ENCODE results near the gene TAS2R38. TPM values are rescaled to one million over a fixed set of nuclear protein-coding genes. Genes with fewer than 3 reads are reported as not detected.

The TAS2R38 gene
- total RNA-seq (2022) = not detected in 2 replicates
- not detected for Bru-seq, nascent RNA
- not detected for BruChase-seq, experiment 1, labeled RNA remaining after a 6-hour chase
- not detected for BruChase-seq, experiment 2, labeled RNA remaining after a 2-hour chase
- long read RNA-seq = 0 reads

GRCh38 chr7:141973673-141974072, at the start of gene TAS2R38:
Gene TAS2R38, minus strand, starts transcription at chr7:141973773. Its CDS starts 84 bp downstream, at chr7:141973689.
- no peak for DNase-seq (ENCODE audit: unreplicated experiment)
- H3K4me1 Mint-ChIP-seq (ENCODE audit: insufficient read depth, unreplicated experiment) = no peaks in the 10 kb centered on the region
- no peaks in the 10 kb centered on the region for H3K9me3 Mint-ChIP-seq (ENCODE audit: unreplicated experiment)
- H3K4me3 Mint-ChIP-seq (ENCODE audit: unreplicated experiment) = no peak within 1 kb of the TSS
- H3K27me3 Mint-ChIP-seq (ENCODE audit: insufficient read depth, unreplicated experiment) = no peaks in the 10 kb centered on the region
- no peak for TF ChIP-seq CTCF (IDR thresholded peaks at IDR 0.05; ENCODE audit: unreplicated experiment)
- ChIA-PET CTCF (interaction anchor here (0.6 to 5.8 kb wide), 14 partner anchors 7 to 329 kb away, joined by 3 to 108 read pairs (median 39); no protein-coding TSS in a partner anchor), POLR2A (no interaction called here)
- H3K36me3 Mint-ChIP-seq (ENCODE audit: insufficient read depth, unreplicated experiment) = no peaks in the 10 kb centered on the region
- no TSS peak for BruUV-seq (replicated peaks)
- H3K27ac Mint-ChIP-seq (ENCODE audit: low read depth, unreplicated experiment) = no peak within 1 kb of the TSS
- intact Hi-C loops (cut with micrococcal nuclease) = no loop called here

GRCh38 chr7:142018154-142018553, 44.6 kb upstream of the TAS2R38 start:
- ChIA-PET POLR2A (no interaction called here), CTCF (interaction anchor here (0.7 to 7.2 kb wide), 2 partner anchors 13 to 42 kb away, joined by 3 to 68 read pairs; partner anchors contain the start of gene TAS2R38)
- TF ChIP-seq CTCF (IDR thresholded peaks at IDR 0.05; ENCODE audit: unreplicated experiment) = no peak
- DNase-seq (ENCODE audit: unreplicated experiment) = no peak
- Mint-ChIP-seq H3K4me3 (ENCODE audit: unreplicated experiment) (no peak overlapping the region), H3K27me3 (ENCODE audit: insufficient read depth, unreplicated experiment) (no peaks in the 10 kb centered on the region), H3K27ac (ENCODE audit: low read depth, unreplicated experiment) (no peak overlapping the region), H3K9me3 (ENCODE audit: unreplicated experiment) (no peaks in the 10 kb centered on the region), H3K4me1 (ENCODE audit: insufficient read depth, unreplicated experiment) (peaks cover 4% of the 10 kb centered on the region), H3K36me3 (ENCODE audit: insufficient read depth, unreplicated experiment) (no peaks in the 10 kb centered on the region)
- intact Hi-C loops (cut with micrococcal nuclease) = no loop called here
- BruUV-seq (replicated peaks) = no TSS peak

GRCh38 chr7:142017451-142017850, 43.9 kb upstream of the TAS2R38 start:
- Mint-ChIP-seq H3K27me3 (ENCODE audit: insufficient read depth, unreplicated experiment) (no peaks in the 10 kb centered on the region), H3K4me3 (ENCODE audit: unreplicated experiment) (no peak overlapping the region), H3K36me3 (ENCODE audit: insufficient read depth, unreplicated experiment) (no peaks in the 10 kb centered on the region), H3K4me1 (ENCODE audit: insufficient read depth, unreplicated experiment) (peaks cover 9% of the 10 kb centered on the region), H3K27ac (ENCODE audit: low read depth, unreplicated experiment) (no peak overlapping the region), H3K9me3 (ENCODE audit: unreplicated experiment) (no peaks in the 10 kb centered on the region)
- intact Hi-C loops (cut with micrococcal nuclease) = no loop called here
- TF ChIP-seq CTCF (IDR thresholded peaks at IDR 0.05; ENCODE audit: unreplicated experiment) = no peak
- no TSS peak for BruUV-seq (replicated peaks)
- DNase-seq (ENCODE audit: unreplicated experiment) = no peak
- ChIA-PET CTCF (interaction anchor here (1.0 to 7.2 kb wide), 2 partner anchors 42 to 164 kb away, joined by 3 to 68 read pairs; partner anchors contain the start of gene TAS2R38), POLR2A (no interaction called here)

GRCh38 chr7:142012825-142013511, 39.4 kb upstream of the TAS2R38 start:
- TF ChIP-seq CTCF (IDR thresholded peaks at IDR 0.05; ENCODE audit: unreplicated experiment) = no peak

More at GRCh38 chr7:142012825-142013511, 39.4 kb upstream of the TAS2R38 start:
- POLR2A ChIA-PET = no interaction called here
- Mint-ChIP-seq H3K27me3 (ENCODE audit: insufficient read depth, unreplicated experiment) (no peaks in the 10 kb centered on the region), H3K27ac (ENCODE audit: low read depth, unreplicated experiment) (no peak overlapping the region), H3K4me3 (ENCODE audit: unreplicated experiment) (no peak overlapping the region), H3K36me3 (ENCODE audit: insufficient read depth, unreplicated experiment) (no peaks in the 10 kb centered on the region), H3K4me1 (ENCODE audit: insufficient read depth, unreplicated experiment) (peaks cover 9% of the 10 kb centered on the region), H3K9me3 (ENCODE audit: unreplicated experiment) (no peaks in the 10 kb centered on the region)
- no TSS peak for BruUV-seq (replicated peaks)
- intact Hi-C loops (cut with micrococcal nuclease) = loop anchor here (1.0 kb wide), 1 partner anchor 37 kb away; no protein-coding TSS in a partner anchor
- DNase-seq (ENCODE audit: unreplicated experiment) = peak; percentile 45
- CTCF ChIA-PET = interaction anchor here (0.6 to 2.4 kb wide), 6 partner anchors 10 to 38 kb away, joined by 3 to 19 read pairs (median 4); no protein-coding TSS in a partner anchor

Measured in MCF 10A (cell line).